SU-DHL-6 (cell line): ENCODE data around the gene POC1B.

ENCODE experiments used
- H2AFZ ChIP-seq: fragments of 200-600 bp; sonication (generic); 2 replicates; pipeline ENCODE4 v1.6.1; 2014; ENCODE audit warnings: low read depth, mild to moderate bottlenecking, moderate library complexity, mixed read lengths, antibody characterized with exemption, low read length; ENCODE audit not compliant: severe bottlenecking
- H3F3A ChIP-seq: fragments of 200-600 bp; shearing (Covaris generic); 2 replicates; pipeline ENCODE4 v1.6.0; 2016; ENCODE audit warnings: antibody characterized with exemption, mild to moderate bottlenecking; ENCODE audit not compliant: insufficient read depth
- H3K27ac ChIP-seq: fragments of 200-600 bp; sonication (generic); 2 replicates; pipeline ENCODE4 v1.5.1; 2016; ENCODE audit warnings: low read depth, mild to moderate bottlenecking, low read length, moderate library complexity, mixed read lengths
- H3K27me3 ChIP-seq: fragments of 200-600 bp; sonication (generic), shearing (Covaris generic); 2 replicates; pipeline ENCODE4 v1.6.0; 2014; ENCODE audit warnings: mild to moderate bottlenecking, low read length
- H3K36me3 ChIP-seq: fragments of 200-600 bp; sonication (generic); 2 replicates; pipeline ENCODE4 v1.6.1; 2014; ENCODE audit warnings: mild to moderate bottlenecking, low read length, mixed read lengths
- H3K4me2 ChIP-seq: fragments of 300-600, 200-600 bp; shearing (Covaris generic), sonication (generic); 2 replicates; pipeline ENCODE4 v1.6.0; 2014; ENCODE audit warnings: low read length, low read depth, mild to moderate bottlenecking; ENCODE audit not compliant: poor library complexity, severe bottlenecking
- H3K4me3 ChIP-seq: fragments of 200-600 bp; sonication (generic); 2 replicates; pipeline ENCODE4 v1.5.1; 2014; ENCODE audit warnings: antibody characterized with exemption, low read length, mild to moderate bottlenecking, mixed read lengths; ENCODE audit not compliant: insufficient read depth, poor library complexity, severe bottlenecking
- H3K79me2 ChIP-seq: fragments of 200-600 bp; sonication (generic); 2 replicates; pipeline ENCODE4 v1.6.1; 2014; ENCODE audit warnings: mild to moderate bottlenecking, low read length, moderate library complexity; ENCODE audit not compliant: insufficient read depth
- H3K9ac ChIP-seq: fragments of 200-600 bp; sonication (generic); 2 replicates; pipeline ENCODE4 v1.7.0; 2014; ENCODE audit warnings: mild to moderate bottlenecking, low read length
- H3K9me2 ChIP-seq: fragments of 200-600 bp; sonication (generic); replicated peaks from 2 replicates; pipeline ENCODE4 v1.6.1; 2014; ENCODE audit warnings: low read length; ENCODE audit not compliant: insufficient read depth
- H3K9me3 ChIP-seq: fragments of 200-600 bp; sonication (generic); 2 replicates; pipeline ENCODE4 v1.6.1; 2014; ENCODE audit warnings: low read length, mixed read lengths; ENCODE audit not compliant: insufficient read depth
- H4K20me1 ChIP-seq: fragments of 200-600 bp; sonication (generic); 2 replicates; pipeline ENCODE4 v1.6.1; 2014; ENCODE audit warnings: low read depth, mild to moderate bottlenecking, antibody characterized with exemption, low read length, moderate library complexity, mixed read lengths
- EZH2phosphoT487 ChIP-seq: fragments of 200-600 bp; sonication (generic), shearing (Covaris generic); conservative IDR thresholded peaks from 2 replicates; pipeline ENCODE4 v1.6.1; 2018; ENCODE audit warnings: mild to moderate bottlenecking, antibody characterized with exemption, low read length, moderate library complexity, mixed read lengths
- TF ChIP-seq, protein P1 (sequence below): fragments of 200-600 bp; sonication (generic); IDR thresholded peaks from one replicate; pipeline ENCODE4 v1.5.1; 2017; ENCODE audit warnings: antibody characterized with exemption, mild to moderate bottlenecking, low read length, moderate library complexity; ENCODE audit not compliant: insufficient read depth, poor library complexity, severe bottlenecking

The POC1B gene

DNA sequence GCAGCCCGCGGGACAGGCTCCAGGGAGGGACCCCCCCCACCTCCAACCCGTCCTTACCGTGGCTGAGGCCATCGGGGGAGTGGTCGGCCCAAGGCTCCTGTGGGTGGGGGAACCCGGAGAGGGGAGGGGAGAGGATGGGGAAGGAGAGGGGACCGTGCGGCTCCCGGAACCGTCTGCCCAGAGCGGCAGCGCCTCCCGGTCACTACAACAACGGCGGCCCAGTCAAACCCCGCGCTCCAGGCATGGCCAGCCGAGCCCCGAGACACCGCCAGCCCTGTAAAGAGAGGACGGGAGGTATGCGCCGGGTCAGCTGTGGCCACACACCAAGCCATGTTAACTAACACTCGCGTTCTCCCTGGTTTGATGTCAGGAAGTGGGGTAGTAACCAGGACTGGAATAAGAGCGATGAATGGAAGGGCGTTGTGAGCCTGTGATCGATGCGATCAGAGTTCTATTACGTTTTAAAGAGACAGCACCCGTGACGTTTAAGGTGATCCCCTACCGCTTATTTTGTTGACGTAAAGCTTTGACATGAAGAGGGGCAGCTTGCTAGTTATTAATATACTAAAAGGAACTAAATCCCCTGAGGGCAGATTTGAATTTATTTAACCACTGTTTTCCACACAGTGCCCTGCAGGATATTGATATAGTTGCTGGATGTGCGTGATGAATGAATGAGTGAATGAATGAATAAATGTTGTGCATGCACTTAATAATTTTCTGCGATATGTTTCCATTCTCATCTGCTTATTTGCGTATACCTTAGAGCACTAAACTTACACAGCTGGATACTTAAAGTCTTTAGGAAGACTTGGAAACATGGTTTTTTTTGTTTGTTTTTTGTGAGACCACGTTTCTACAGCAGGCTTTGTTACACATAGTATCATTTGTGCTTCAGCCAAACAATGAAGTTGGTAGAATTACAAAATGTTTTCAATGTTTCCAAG lies at the start of gene POC1B:
POC1B (minus strand) TSS at position 224 of the 947 bp plus-strand sequence; CDS start at position 72, 152 bp downstream.
- H3K9me2 ChIP-seq, result no peaks in the 10 kb centered on the region
- peak within 1 kb of the TSS; percentile 77 for H3K9ac ChIP-seq
- no peaks in the 10 kb centered on the region; the same call in 1 of the 2 replicates for H3K79me2 ChIP-seq
- peak within 1 kb of the TSS; percentile 84 for H3K4me2 ChIP-seq
- H3K36me3 ChIP-seq, result no peaks in the 10 kb centered on the region
- TF ChIP-seq, protein P1, sequence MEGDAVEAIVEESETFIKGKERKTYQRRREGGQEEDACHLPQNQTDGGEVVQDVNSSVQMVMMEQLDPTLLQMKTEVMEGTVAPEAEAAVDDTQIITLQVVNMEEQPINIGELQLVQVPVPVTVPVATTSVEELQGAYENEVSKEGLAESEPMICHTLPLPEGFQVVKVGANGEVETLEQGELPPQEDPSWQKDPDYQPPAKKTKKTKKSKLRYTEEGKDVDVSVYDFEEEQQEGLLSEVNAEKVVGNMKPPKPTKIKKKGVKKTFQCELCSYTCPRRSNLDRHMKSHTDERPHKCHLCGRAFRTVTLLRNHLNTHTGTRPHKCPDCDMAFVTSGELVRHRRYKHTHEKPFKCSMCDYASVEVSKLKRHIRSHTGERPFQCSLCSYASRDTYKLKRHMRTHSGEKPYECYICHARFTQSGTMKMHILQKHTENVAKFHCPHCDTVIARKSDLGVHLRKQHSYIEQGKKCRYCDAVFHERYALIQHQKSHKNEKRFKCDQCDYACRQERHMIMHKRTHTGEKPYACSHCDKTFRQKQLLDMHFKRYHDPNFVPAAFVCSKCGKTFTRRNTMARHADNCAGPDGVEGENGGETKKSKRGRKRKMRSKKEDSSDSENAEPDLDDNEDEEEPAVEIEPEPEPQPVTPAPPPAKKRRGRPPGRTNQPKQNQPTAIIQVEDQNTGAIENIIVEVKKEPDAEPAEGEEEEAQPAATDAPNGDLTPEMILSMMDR, result no peak
- no peak for TF ChIP-seq EZH2phosphoT487
- H3K27me3 ChIP-seq, result no peaks in the 10 kb centered on the region
- H2AFZ ChIP-seq, result peak within 1 kb of the TSS; percentile 86
- H3F3A ChIP-seq, result peaks cover 14% of the 10 kb centered on the region
- peak within 1 kb of the TSS; percentile 69 for H3K4me3 ChIP-seq
- no peaks in the 10 kb centered on the region for H4K20me1 ChIP-seq
- no peaks in the 10 kb centered on the region for H3K9me3 ChIP-seq
- H3K27ac ChIP-seq, result peak within 1 kb of the TSS; percentile 2; the same call in 1 of the 2 replicates

DNA sequence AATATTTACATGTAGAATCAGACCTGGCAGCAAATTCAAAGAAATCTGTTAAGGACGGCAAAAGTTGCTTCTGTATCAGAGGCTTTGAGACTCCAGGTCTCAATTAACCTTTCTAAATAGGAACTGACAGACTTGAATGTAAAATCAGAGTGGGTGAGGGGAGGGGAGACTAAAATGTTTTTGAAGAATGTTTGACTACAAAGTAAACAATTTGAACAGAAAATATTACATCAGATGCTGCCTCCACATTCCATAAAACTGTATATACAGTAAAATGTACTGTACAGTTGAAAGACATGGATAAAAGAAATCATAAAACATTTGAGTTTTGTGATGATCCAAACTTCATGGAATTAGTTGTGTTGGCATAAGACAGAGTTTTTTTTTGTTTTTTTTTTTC lies 49.5 kb upstream of the POC1B start:
- H4K20me1 ChIP-seq, result no peaks in the 10 kb centered on the region
- no peaks in the 10 kb centered on the region for H3K9me2 ChIP-seq
- no peak overlapping the region for H3K4me3 ChIP-seq
- TF ChIP-seq, protein P1, result no peak
- TF ChIP-seq EZH2phosphoT487, result no peak
- H3K4me2 ChIP-seq, result no peak overlapping the region
- H3K27me3 ChIP-seq, result no peaks in the 10 kb centered on the region
- no peak overlapping the region for H3K27ac ChIP-seq
- no peaks in the 10 kb centered on the region for H3K79me2 ChIP-seq
- no peak overlapping the region for H2AFZ ChIP-seq
- no peaks in the 10 kb centered on the region for H3F3A ChIP-seq
- no peaks in the 10 kb centered on the region for H3K36me3 ChIP-seq
- no peaks in the 10 kb centered on the region for H3K9me3 ChIP-seq
- no peak overlapping the region for H3K9ac ChIP-seq

DNA sequence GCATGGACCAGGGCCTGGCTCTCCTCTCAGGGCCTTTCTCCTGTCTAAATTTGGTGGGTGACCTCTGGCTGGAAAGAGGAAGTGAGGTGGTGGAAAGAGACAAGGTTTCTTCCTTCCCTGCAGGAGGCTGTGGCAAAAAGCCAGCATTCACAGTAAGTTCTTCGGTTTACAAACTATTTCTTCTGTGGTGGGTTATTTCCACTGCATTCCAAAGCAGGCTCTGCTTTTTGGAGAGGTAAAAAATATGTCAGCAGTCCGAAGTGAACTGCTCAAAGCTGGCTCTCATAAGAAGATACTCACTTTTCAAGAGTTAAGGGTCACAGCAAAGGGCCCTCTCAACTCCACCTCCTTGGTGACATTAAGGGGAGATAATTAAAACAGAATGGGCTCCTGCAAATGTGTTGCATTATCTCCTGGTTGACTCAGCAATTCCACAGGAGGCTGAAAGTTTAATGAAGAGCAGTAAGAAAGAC lies 48.9 kb upstream of the POC1B start:
- no peaks in the 10 kb centered on the region for H3K9me3 ChIP-seq
- no peaks in the 10 kb centered on the region for H3K27me3 ChIP-seq
- H3K4me3 ChIP-seq, result no peak overlapping the region
- H3K4me2 ChIP-seq, result no peak overlapping the region
- TF ChIP-seq, protein P1, result no peak
- no peak for TF ChIP-seq EZH2phosphoT487
- H3K36me3 ChIP-seq, result no peaks in the 10 kb centered on the region
- no peaks in the 10 kb centered on the region for H4K20me1 ChIP-seq
- H3F3A ChIP-seq, result no peaks in the 10 kb centered on the region
- H3K9me2 ChIP-seq, result no peaks in the 10 kb centered on the region
- H3K27ac ChIP-seq, result no peak overlapping the region
- H2AFZ ChIP-seq, result no peak overlapping the region
- no peak overlapping the region for H3K9ac ChIP-seq
- no peaks in the 10 kb centered on the region for H3K79me2 ChIP-seq
